CD4-positive, alpha-beta T cell treated with Interleukin-15 for 1 hour (primary cell): ENCODE measurements around the gene KDM4B.

Source experiments
- DNase-seq: peaks from one replicate; pipeline ENCODE4 v3.0.0-alpha.2; 2020

KDM4B gene

GRCh38 chr19:5016781-5017180 is 47.9 kb downstream of the KDM4B start:
- DNase-seq = no peak

GRCh38 chr19:5017235-5017634 is 48.3 kb downstream of the KDM4B start:
- no peak for DNase-seq

GRCh38 chr19:5018224-5019015 is 49.5 kb downstream of the KDM4B start:
- no peak for DNase-seq

DNA sequence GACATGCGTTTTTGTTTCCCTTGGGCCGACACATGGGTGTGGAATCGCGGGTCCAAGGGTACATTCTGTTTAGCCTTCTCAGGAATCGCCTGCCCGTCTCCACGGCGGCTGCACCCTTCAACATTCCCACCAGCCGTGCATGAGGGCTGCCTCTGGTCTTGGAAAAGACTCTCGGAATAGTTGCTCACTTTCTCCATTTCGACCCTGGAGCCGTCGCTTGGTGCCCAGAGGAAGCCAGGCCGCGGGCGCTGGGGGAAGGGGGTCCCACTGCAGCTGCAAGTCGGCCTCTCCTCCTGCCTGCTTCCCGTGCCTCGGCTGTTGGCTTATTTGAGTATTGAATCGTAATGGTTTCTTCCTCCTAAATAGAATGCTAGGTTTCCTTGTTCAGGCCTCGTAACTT is 51.5 kb downstream of the KDM4B start:
- no peak for DNase-seq

DNA sequence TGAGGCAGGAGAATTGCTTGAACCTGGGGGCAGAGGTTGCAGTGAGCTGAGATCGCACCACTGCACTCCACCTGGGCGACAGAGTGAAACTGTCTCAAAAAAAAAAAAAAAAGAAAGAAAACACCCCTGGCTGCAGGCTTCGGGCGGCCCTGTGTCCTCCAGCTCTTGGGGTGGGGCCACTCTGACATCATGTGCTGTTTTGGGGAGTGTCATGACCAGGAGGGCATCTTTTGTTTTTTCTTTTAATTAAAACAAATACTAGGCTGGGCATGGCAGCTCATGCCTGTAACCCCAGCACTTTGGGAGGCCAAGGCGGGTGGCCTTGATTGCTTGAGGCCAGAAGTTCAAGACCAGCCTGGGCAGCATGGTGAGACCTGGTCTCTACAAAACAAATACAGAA is 52.1 kb downstream of the KDM4B start:
- DNase-seq = no peak

DNA sequence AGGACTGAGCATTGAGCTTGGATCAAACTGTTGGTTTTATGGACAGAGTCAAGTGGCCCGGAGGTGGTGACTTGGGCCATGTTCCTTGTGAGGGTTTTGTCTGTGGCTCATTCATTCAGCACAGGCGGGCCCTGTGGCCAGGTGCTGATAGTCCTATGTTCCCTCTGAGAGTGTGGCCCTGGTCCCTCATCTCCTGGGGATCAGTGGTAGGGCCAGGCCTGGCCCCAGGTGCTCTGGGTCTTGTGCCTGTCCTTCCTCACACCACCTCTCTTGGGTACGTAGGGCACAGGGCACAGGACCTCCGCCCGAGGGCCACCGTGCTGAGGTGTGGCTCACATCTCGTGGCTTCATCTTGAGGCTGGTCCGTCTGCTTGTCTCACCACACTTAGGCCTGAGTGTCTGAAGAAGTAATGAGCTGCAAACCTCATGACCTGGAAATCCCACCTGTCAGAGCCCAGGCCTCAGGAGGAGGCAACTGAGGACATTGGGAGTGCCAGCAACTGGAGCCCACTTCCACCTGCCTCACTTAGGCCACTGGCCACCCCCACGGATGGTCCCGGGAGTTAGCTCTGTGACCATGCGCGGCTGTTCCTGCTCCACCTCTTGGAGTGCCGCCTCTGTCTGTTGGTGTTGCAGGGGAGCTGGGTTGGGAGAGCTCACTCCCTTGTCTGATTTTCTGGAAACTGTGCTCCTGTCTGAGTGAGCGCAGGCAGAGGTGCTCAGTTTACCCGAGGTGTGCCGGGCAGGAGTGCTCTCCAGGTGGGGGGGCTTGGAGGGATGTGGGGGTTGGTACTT is 53.4 kb downstream of the KDM4B start:
- no peak for DNase-seq

DNA sequence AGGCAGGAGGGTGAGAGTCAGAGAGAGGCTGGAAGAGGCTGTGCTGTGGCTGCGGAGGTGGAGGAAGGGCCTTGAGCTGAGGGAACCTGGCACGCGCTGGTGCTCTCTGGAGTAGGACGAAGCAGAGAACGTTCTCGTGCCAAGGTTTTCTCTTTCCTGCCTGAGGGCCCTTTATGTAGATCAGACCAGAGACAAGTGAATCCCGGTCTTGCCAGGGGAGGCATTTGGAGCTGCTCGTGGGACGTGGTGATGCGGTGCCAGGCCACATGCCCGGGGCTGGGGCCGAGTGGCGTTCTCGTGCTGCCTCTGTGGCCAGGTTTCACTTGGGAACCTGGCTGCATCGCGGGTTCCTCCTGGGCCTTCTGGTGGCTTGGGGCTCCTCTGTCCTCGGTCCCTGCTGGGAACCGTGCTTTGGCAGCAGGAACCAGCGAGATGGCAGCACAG is 54.2 kb downstream of the KDM4B start:
- no peak for DNase-seq

GRCh38 chr19:5024282-5024681 is 55.4 kb downstream of the KDM4B start:
- DNase-seq = no peak

- no peak for DNase-seq
Observed at GRCh38 chr19:5025027-5025426, 56.1 kb downstream of the KDM4B start.

DNA sequence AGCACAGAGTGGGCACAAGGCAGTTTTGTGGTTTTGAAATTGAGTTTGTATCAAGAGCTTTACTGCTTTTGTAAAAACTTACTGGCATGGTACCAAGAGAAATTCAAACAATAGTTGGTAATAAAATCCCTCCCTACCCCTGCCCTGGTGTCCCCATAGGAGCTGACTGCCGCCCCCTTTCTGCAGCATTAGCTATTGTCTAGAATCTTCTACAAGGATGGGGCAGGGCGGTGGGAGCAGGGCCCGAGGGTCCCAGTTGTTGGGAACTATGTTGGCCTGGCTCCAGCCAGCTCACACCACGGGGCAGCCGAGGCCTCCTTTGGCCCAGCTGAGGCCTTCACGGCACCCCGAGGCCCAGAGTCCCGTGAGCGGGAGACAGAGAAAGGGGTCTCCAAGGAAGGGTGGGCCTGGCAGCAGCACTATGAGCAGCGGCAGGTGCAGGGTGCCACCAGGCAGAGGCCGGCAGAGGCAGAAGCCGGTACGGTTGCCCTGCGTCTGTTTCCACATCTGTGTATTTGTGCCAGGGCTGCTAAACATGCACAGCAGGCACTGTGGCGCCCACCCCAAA is 57.9 kb downstream of the KDM4B start:
- no peak for DNase-seq

- no peak for DNase-seq
Observed at GRCh38 chr19:5028229-5028886, 59.4 kb downstream of the KDM4B start.

DNA sequence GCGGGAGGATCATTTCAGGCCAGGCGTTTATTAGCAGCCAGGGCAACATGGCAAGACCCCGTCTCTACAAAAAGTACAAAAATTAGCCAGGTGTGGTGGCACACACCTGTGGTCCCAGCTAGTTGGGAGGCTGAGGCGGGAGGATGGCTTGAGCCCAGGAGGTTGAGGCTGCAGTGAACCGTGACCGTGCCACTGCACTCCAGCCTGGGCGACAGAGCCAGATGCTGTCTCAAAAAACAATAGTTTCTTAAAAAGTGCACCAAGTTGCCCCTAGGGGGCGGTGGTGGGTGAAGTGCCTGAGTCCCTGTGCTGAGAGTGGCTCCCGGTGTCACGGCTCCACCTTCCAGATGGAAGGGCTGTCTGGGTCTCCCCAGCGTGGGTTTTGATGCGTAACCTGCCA is 60.7 kb downstream of the KDM4B start:
- DNase-seq = peak; percentile 37

GRCh38 chr19:5030136-5030820 is 61.4 kb downstream of the KDM4B start:
- no peak for DNase-seq

DNA sequence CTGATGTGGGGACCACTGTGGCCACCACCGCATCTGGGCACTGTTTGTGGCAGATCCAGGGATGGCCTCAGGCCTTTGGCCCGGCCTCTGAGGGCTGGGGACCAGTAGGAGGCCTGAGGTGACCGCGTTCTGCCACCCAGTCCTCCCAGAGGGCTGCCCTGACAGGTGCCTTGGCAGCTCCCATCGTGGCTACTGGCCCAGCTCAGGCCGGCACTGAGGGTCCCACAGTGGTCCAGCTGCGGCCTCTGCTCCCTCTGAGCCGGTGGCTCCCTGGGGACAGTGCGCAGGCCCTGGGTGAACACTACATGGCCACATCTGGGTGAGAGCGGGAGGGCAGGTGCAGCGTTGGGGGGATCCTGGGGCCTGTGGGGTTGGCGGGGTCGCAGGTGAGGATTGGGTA is 61.9 kb downstream of the KDM4B start:
- no peak for DNase-seq

GRCh38 chr19:5031231-5032100 is 62.6 kb downstream of the KDM4B start:
- DNase-seq = peak; percentile 69

- no peak for DNase-seq
Observed at GRCh38 chr19:5032101-5032967, 63.4 kb downstream of the KDM4B start.

- DNase-seq = no peak
Observed at GRCh38 chr19:5035105-5035761, 66.3 kb downstream of the KDM4B start.

DNA sequence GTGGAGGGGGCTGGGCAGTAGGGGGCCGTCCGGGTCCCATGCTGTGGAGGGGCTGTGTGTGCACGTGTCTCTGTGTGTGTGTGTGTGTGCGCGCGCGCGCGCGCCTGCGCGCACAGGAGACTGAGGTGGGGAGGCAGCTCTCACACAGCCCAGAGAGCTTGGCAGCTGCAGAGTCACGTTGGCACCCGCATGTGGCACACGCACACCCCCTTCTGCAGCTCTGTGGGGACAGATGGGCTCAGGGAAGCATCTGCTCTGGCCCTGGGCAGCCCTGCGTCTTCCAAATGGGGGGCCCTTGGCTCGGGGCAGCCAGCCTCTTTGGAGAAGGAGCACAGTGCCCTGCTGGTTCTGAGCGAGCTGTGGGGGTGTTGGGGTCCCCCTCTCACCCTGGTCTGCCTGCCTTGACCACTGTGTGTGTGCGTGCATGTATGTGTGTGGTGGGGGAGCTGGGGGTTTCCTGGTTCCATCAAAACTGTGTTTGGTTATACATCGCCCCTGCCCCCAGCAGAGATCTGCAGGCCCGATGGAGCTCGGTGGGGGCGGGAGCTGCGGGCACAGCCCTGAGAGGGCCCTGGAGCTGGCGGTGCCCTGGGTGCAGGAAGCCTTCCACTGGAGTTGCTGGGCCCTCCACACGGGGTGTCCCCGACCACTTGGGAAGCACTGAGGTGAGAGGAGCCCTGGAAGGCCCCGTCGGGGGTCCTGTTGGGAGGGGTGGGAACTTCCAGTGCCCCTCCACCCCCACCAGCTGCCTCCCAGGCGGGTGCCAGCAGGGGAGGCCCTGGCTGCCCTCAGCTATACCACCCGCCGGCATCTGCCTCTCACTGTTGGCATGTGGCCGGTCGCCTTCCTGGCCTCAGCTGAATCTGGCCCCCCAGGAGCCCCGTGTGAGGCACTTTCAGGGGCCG is 67.1 kb downstream of the KDM4B start:
- DNase-seq = no peak
